NK-92 (cell line): ENCODE data around the gene RHOF.
"Not testable (repeated sequence)": the region's sequence is repeated elsewhere in the genome, so short reads cannot be mapped to it uniquely, and the experiment has no call there.

Source experiments
- DNase-seq: peaks from one replicate; lab custom pipeline; 2025; ENCODE audit not compliant: unreplicated experiment; lab: John Stamatoyannopoulos, UW

The RHOF gene

GRCh38 chr12:121750507-121750955, 43.0 kb downstream of the RHOF start:
- no peak for DNase-seq

DNA sequence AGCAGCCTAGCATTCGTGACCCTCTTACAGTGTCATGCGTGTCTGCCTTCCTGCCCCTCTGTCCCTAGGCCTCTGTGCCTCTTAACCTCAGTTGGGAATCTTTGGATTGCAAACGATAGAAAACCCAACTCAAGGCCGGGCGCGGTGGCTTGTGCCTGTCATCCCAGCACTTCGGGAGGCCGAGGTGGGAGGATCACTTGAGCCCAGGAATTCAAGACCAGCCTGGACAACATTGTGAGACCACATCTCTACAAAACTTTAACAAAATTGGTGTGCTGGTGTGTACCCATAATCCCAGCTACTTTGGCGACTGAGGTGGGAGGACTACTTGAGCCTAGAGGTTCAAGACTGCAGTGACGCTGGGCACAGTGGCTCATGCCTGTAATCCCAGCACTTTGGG, 44.2 kb downstream of the RHOF start:
- no peak for DNase-seq

GRCh38 chr12:121748571-121749265, 44.8 kb downstream of the RHOF start:
- DNase-seq, result no peak

DNA sequence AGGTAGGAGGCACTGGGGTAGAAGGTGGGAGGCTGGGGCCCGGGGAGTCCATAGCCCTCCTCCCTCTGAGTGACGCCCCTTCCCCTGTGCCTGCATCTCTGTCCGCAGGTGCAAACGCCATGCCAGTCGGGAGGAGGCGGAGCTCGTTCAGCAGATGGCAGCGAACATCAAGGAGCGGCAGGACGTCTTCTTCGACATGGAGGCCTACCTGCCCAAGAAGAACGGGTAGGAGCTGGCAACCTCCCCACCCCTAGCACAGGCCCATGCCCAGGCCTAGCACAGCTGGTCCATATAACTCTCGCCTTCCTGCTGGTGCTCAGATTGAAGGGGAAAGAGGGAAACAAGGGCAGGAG, 45.3 kb downstream of the RHOF start:
- no peak for DNase-seq

DNA sequence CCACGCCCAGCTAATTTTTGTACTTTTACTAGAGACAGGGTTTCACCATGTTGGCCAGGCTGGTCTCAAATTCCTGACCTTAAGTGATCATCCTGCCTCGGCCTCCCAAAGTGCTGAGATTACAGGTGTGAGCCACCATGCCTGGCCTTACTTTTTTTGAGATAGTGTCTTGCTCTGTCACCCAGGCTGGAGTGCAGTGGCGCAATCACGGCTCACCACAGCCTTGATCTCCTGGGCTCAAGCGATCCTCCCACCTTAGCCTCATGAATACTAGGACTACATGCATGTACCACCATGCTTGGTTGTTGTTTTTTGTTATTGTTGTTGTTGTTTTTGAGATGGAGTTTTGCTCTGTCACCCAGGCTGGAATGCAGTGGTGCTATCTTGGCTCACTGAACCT, 47.9 kb downstream of the RHOF start:
- DNase-seq, result not testable (repeated sequence)

DNA sequence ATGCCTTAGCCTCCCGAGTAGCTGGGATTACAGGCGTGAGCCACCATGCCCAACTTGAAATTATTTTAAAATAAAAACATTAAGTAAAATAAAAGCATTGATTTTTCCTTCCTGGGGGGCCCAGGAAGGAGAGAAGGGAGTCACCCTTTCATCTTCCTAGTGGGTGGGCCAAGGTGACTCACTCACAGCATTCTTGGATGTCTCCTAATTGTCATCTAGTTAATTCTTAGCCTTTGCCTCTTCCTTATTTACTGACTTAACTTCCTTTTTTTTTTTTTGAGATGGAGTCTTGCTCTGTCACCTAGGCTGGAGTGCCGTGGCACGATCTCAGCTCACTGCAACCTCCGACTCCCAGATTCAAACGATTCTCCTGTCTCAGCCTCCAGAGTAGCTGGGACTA, 51.7 kb downstream of the RHOF start:
- no peak for DNase-seq

GRCh38 chr12:121740847-121741246, 52.6 kb downstream of the RHOF start:
- DNase-seq, result no peak

GRCh38 chr12:121738340-121738858, 55.1 kb downstream of the RHOF start:
- no peak for DNase-seq

- no peak for DNase-seq
Measured at GRCh38 chr12:121733849-121734248, 59.6 kb downstream of the RHOF start.

DNA sequence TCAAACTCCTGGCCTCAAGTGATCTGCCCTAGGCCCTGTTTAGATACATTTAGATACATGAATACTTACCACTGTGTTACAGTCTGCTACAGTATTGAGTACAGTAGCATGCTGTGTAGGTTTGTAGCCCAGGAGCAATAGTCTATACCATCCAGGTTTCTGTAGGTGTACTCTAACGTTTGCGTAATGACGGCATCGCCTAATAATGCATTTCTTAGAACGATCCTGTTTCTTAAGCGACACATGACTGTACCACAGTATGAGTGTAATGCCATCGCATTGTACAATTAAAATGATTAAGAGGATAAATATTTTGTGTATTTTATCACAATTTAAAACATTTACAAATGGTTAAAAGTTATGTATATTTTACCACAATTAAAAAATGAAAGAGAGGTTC, 62.0 kb downstream of the RHOF start:
- DNase-seq, result no peak

GRCh38 chr12:121729021-121729420, 64.5 kb downstream of the RHOF start:
- DNase-seq, result no peak
